ENCODE data around the gene YIF1A.

The YIF1A gene

DNA sequence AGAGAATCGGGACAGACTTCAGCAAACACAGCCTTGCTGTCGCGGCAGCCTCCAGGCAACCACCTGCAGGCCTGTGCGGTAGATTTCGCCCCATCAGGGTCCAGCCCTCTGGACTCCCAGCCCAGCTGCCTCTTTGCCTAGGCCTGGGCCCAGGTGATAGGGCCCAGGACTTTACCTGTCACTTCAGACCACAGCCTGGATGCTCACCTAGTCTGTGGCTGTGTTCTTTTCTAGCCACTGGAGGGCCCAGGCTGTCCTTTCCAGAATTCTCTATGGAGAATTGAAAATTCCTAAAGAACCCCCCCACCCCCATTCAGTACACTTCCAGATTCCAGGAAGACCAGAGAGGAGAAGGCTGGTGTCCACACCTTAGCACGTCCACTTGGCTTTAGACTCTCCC, 51.1 kb downstream of the YIF1A start:
- DNase-seq: no peak
- no peaks in the 10 kb centered on the region for H3K27me3 ChIP-seq (ENCODE audit: insufficient read depth, low read depth, severe bottlenecking)
- no peak overlapping the region for H3K4me3 ChIP-seq (ENCODE audit: low read depth, low read length)
- H3K9me3 ChIP-seq (ENCODE audit: severe bottlenecking): no peaks in the 10 kb centered on the region
- H3K36me3 ChIP-seq: peaks cover 29% of the 10 kb centered on the region
- H3K27ac ChIP-seq: no peak overlapping the region
- TF ChIP-seq CTCF (IDR thresholded peaks at IDR 0.05; ENCODE audit: low read depth, low read length): no peak

- Histone ChIP-seq H3K36me3 (peaks cover 44% of the 10 kb centered on the region), H3K9me3 (ENCODE audit: severe bottlenecking) (no peaks in the 10 kb centered on the region), H3K4me3 (ENCODE audit: low read depth, low read length) (no peak overlapping the region), H3K27me3 (ENCODE audit: insufficient read depth, low read depth, severe bottlenecking) (no peaks in the 10 kb centered on the region), H3K27ac (no peak overlapping the region)
- no peak for TF ChIP-seq CTCF (IDR thresholded peaks at IDR 0.05; ENCODE audit: low read depth, low read length)
- DNase-seq: no peak
These were observed 53.8 kb downstream of the YIF1A start for GRCh38 chr11:66235141-66235540.

Data from WERI-Rb-1 (cell line).